IPS-NIHi7 (cell line): ENCODE results near the gene PIGZ.

Experiments used
- DNase-seq: peaks from one replicate; pipeline ENCODE4 v3.0.0; 2012; ENCODE audit warnings: mixed read lengths; ENCODE audit errors: extremely low spot score

PIGZ gene

DNA sequence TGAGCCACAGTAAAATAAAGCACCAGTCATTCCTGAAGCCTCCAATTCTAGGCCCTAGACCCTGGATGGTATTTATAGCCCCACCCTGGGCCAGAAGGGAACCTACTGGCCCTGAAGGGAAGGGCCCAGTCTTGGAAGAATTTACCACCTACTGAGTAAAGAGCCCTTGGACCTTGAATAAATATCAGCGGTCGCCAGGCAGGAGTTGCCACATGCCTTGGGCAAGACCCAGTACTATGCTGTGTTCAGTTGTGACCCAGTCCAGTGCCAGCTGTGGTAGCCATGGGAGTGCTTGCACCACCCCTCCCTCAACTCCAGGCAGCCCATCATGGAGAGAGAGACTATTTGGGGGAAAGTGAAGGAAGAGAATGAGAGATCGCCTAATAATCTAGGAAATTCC is 53.3 kb downstream of the PIGZ start:
- DNase-seq = no peak

- no peak for DNase-seq
Observed at GRCh38 chr3:196914866-196915265, 53.8 kb downstream of the PIGZ start.

- DNase-seq = no peak
Observed at GRCh38 chr3:196903740-196904139, 64.9 kb downstream of the PIGZ start.

DNA sequence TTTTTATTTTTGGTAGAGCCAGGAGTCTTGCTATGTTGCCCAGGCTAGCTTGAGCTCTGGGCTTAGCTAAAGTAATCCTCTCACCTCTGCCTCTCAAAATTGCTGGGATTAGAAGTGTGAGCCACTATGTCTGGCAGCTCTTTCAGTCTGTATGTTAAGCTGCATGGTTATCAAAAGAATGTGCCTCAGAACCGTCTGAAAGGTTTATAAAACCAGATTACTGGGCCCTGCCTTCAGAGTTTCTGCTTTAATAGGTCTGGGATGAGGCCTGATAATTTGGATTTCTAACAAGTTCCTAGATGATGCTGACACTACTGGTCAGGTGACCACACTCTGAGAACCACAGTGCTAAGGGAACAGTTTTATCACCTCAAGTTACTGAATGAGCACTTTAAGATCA is 66.3 kb downstream of the PIGZ start:
- DNase-seq = no peak

DNA sequence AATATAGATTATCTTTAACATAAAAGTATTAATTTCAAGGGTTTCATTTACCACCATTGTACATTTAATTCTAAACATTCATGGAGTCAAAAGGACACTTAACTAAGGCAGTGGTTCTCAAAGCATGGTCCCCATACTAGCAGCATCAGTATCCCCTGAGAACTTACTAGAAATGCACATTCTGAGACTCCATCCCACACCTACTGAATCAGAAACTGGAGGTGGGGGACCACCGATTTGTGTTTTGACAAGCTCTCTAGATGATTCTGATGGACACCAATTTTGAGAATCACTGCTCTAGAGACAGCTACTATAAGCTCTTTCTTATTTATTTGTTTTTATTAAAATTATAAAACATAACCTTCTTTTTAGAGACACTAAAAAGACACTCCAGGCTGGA is 66.9 kb downstream of the PIGZ start:
- no peak for DNase-seq
